Measurements from ENCODE around the gene C1orf87.

The C1orf87 gene, protein sequence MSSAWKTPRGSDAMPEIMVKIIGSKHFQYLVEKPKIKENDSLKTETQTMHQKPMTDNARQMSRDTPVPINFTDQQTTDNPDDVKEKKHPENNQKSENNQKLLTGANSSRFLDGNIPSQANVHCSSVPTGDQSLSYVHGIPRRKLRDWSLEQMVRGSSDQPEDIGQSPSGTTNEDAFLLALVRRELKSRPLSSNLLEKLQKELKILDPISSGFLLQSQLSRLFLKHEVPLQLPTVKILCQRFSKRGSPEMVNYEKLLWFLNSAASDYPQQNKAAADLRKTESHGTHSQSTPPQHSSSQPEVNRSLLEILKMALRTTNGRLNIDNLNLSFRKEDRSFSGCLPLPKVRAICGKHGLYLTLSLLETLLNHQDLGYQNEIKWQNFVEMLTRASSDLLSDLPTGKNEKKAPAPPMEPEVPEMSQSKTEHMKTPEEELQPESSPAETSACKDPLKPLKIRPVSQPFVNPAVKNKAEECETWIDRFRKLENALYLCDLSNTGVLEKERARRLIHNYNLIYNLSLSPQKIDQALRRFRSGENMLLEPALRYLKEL

DNA sequence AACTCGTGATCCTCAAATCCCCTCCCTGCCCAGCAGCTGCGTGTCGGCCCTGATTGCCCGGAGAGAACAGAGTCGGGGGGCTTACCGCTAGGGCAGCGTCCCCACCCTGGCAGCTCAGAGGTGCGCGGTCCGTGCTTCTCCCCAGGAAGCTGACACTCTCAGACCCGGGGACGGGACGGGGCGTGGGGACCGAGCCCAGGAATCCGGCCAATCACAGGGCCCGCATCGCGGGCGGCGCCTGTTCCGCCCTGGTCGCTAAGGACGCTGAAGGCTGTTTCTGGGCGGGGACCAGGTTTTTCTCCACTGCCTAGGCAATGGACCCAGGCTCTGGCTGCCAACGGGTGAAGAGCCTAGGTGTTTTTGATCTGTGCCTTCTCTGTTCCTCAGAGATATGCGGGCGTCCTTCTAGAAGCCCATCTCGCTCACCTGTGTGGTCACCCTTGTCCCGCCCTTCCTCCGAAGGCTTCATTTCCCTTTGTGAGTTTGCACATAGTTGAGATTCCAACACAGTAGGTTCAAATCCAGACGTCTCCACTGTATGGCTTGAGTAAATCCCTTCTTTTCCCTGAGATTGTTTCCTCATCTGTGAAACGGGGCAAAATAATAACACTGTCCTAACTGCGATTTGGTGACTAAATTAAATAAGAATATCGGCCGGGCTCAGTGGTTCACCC lies at the start of gene C1orf87:
Gene C1orf87, minus strand, starts transcription at position 166 of the 674 bp plus-strand sequence. CDS start 1,127 bp downstream, outside the sequence.
- DNase-seq (ENCODE audit: low spot score), result peak; percentile 12

DNA sequence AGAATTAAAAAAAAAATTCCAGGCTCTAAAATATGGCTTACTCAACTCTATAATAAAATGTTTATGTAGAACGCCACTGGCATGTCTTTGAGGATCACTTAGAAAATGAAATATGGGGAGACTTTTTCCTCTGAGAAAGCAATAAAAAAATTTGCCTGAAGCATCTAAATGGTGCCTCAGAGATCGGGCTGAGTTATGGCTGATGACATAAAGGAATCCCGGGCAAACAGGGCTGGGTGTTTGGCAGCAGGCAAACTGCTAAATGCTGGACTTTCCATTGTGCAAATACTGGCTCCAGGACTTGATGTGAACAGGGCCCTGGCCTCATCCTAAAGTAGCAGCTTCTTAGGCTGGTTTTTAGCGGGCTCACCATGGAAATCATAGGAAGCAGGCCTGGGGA lies 44.5 kb upstream of the C1orf87 start:
- DNase-seq (ENCODE audit: low spot score), result no peak

DNA sequence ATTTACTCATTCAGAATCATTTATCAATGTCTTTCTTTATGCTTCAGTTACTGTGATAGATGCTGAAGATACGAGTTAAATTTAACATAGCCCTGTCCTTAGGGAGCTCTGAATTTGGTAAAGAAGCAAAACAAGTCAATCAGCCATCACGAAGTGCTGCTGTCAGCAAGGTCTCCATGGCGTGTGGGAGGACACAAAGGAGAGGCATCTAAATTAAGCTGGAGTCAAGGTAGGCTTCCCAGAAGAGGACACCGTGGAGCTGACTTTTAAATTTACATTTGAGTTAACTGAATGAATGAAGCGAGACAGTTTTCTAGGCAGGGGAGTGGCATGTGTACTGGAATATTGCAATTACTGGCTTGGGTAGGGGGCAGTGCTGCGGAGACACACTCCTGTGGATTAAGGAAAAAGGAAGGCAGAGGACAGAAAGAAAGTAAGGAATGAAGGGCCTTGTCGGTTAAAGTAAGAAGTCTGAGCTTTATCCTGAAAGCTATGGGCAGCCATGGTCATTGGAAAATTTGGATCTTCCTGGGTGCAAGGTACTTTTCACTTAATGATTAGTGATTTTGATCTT lies 41.3 kb upstream of the C1orf87 start:
- DNase-seq (ENCODE audit: low spot score), result no peak

DNA sequence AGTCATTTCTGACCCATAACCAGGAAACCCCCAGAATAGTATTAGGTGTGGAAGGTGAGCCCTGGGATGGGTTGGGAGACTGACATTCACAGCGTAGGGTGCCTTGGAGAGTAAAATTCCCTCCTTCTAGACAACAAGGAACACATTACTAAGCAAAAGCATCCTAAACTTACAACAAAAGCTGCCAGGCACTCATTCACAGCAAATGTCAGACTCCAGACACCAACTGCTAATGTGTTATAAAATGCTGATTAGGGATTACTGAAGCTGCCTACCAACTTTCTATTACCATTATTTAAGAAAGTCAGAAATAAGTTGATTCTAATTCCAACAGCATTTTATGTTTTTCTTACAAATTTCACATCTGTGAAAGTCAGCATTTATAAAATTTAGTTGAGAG lies 40.0 kb upstream of the C1orf87 start:
- DNase-seq (ENCODE audit: low spot score), result no peak

DNA sequence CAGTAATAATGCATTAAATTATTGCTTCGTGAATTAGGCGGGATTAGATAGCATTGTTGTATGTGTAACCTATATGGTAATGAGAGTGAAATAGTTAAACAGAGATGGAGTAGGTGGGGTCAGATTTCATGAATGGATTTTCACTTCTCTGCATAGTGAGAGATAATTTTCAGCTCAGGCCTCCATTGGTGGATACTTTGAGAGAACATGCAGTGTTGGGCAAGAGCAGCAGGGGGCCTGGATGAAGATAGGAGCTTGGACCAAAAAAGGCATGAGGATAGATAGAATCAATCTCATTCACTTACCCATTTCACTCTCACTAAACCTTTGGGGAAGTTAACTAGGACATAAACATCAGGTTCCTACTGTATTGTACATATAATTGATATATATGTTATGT lies 39.5 kb upstream of the C1orf87 start:
- no peak for DNase-seq (ENCODE audit: low spot score)

DNA sequence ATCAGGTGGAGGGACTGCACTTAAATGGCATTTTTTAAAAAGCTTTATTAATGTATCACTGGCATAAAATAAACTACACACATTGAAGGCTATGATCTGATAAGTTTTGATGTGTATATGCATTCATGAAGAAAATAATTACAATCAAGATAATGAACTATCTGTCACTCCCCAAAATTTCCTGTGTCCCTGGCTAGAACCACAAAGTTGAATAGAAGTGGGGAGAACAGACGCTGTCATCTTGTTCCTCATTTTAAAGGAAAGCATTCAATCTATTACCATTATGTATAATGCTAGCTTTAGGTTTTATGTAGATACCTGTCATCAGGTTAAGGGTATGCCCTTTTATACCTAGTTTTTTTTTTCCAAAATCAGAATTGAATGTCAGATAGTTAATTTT lies 38.1 kb upstream of the C1orf87 start:
- DNase-seq (ENCODE audit: low spot score), result no peak

DNA sequence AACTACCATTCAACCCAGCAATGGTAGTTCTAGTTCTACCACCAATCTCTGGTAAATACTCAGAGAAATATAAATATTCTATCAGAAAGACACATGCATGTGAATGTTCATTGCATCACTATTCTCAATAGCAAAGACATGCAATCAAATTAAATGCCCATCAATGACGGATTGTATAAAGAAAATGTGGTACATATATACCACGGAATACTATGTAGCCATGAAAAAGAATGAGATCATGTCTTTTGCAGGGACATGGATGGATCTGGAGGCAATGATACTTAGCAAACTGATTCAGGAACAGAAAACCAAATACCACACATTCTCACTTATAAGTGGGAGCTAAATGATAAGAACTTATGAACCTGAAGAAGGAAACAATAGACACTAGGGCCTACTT lies 37.5 kb upstream of the C1orf87 start:
- no peak for DNase-seq (ENCODE audit: low spot score)

DNA sequence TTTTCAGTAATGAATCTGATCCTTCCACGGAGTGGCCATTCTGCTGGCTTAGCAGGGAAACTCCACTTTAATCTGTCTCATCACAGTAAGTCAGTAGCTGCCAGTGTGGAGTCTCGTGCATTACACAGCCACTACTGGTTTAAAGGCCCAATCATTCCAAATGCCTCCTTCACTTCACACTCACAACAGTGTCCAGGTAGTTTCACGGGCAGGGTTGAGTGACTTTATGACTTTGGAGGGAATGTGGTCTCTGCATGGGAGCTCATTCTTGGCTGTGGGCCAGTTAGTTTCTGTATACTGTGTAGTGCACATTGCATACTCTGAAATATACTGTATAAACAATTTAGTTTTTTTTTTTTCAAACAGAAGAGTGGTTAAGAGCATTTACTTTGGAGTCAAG lies 34.6 kb upstream of the C1orf87 start:
- DNase-seq (ENCODE audit: low spot score), result no peak

DNA sequence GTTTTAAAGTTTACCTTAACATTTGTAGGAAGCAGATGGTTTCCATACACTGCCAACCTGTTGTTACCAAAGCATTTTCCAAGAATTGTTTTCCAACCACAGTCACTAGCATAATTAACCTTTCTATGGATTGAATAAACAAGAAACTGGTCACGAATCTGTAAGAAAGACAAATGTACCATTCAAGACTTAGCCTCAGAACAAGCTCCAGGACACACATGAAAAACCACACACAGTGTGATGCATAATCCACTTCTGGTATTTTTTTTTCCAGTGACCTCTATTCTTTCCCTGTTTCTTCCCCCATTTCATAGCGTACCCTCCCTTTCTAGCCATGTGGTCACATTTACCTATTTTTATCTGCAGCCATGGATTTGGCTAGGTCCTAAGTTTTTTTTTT lies 29.6 kb upstream of the C1orf87 start:
- DNase-seq (ENCODE audit: low spot score), result no peak

DNA sequence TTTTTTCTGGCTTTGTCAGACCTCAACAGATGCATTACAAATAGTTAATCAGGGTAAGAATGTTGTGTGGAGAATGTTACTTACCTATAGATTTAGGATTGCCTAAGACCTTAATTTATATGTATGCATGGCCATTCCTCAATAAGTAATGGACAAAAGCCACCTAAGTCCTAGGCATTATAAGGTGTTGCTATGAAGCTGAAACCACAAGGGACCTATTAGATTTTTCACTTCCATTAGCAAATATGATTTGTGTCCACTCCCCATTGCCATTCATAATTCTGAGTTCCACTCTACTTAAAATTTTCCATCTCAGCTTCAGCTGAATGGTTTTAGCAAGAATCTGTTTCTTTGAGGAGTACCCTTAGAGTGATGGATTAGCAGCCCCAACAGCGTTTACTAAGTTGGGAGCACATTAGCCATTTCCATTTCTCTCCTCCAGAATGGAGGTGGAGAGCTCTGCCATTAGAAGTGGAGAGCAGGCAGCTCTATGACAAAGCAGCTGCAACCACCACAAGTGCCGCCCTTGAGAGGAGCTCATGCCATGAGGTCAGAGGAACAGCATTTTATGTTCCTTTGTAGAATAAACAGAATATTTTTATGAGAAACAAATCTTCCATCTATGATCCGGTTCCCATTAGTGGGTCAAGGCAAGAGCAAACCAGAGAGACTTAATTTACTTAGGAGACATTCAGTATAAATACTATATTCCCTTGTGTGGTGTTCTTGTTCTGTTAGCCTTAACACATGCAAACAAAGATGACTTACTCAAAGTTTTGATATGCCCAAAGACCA lies 28.9 kb upstream of the C1orf87 start:
- DNase-seq (ENCODE audit: low spot score), result no peak

DNA sequence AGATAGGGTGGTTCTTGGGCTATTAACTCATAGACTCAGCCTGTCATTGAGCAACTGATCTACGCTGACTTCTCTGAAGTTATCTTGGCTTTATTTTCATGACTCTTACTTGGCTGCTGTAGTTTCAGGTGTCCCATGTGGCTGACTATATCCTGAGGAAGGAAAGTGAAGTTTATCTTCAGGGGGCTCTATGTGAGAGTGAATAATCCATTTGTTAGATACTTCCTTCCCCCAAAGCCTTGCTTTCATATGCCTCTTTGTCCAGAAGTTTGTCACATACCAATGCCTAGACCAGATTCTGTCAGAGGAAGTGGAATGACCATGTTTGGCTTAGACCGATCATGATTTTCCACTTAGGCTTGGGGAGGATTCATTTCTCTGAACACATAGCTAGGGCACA lies 27.9 kb upstream of the C1orf87 start:
- no peak for DNase-seq (ENCODE audit: low spot score)

DNA sequence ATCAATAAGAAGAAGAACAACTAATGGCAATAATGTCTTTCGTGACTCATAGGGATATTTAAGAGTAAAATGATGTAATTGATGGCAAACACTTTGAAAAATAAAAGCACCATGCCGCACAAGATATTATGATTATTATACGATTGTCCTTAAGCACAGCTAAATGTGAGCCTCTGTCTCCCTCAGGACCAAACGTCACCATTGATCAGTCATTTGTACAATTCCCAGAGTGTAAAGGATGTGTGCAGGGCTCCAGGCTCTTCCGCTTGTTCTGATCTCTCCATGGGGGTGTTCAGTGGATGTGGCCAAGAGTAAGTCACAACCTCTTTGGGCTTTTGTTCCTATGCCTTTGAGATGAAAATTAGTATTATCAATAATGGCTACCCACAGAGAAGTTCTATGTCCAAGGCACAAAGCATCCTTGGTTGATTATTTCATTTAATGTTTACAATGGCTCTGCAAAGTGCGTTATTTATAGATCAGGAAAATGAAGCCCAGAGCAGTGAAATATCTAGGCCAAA lies 17.7 kb upstream of the C1orf87 start:
- DNase-seq (ENCODE audit: low spot score), result no peak

DNA sequence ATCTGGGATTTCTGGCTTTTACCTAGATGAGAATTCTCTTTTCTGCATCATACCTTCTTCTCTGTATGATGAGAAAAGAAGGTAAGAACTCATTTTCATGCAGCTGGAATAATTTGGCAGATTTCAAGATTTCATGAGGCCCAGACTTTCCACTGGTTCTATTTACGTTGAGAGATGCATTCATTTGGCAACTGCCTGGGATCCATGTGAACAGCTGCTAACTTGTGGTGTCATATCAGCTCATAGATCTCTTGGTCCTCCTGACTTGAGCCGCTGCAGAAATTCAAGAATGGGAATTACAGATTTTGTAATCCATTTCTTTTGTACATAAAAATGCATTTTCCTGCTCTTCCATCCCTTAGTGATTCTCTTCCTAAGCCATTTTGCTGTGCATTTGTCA lies 17.1 kb upstream of the C1orf87 start:
- DNase-seq (ENCODE audit: low spot score), result no peak

DNA sequence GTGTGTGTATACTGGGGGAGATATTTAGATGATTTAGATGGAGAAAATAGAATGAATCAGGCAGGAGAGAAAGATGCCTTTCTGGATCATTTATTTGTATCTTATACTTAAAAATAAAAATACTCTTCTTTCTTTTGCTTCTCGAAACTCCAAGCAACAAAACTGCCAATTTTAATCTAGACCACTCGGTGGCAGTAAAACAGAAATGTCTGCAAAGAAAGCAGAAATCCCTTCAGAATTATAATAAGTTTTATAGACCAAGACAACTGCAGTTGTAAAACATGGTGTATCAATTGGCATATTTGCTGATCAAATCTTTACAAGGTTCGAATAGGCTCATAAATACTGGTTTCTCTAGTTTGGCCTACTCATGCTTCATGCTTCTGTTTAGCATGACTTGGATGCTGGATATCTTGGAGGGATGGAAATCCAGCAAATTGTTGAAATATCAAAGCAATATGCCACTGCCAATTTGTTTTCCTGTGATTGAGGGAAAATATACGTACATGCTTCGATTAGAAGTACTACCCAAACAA lies 15.1 kb upstream of the C1orf87 start:
- no peak for DNase-seq (ENCODE audit: low spot score)

DNA sequence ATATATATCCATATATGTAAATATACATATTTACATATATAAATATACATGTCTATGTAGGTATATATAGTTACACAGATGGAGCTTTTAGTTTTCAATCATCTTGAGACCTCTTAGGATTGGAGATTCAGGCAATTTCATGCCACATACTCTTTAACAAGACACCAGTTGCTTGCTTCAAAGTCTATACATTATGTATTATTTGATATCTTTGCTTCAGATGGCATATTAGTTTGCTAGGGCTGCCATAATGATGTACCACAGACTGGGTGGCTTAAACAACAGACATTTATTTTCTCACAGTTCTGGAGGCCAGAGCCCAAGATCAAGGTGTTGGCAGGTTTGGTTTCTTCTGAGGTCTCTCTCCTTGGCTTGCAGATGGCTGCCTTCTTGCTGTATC lies 14.1 kb upstream of the C1orf87 start:
- no peak for DNase-seq (ENCODE audit: low spot score)

DNA sequence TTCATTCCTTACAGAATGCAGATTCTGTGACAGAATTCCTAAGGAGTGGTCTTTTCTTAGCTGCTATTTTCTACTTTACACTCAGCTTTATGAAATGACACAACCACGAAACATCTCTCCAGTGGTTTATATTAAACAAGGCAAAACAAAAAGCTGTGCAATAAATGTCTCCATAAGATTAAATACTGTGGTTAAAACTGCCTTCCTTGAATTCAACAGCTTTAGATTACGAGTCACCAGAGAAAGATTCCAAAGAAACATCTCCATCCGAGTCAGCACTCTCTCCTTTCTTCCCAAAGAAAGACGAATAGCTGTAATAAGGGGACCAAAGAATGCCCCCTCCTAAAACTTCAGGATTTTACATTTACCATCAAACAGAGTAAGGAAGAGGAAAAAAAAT lies 4.6 kb upstream of the C1orf87 start:
- DNase-seq (ENCODE audit: low spot score), result no peak

DNA sequence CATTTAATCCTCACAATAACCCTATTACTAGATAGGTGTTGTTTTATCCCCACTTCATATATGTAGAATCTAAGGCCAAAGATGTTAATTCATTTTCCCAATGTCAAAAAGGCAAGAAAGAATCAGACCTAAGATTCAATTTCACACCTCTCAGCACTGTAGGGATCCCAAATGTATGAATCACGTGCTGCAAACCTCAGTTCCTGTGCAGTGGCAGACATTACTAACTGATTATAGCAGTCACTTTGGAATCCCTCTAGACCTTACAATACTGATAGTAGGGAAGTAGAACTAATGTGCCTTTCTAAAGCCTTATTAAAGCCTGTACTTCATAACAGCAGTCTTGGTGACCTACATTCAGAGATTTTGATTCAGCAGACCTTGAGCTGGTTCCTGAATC lies 2.3 kb downstream of the C1orf87 start:
- no peak for DNase-seq (ENCODE audit: low spot score)

DNA sequence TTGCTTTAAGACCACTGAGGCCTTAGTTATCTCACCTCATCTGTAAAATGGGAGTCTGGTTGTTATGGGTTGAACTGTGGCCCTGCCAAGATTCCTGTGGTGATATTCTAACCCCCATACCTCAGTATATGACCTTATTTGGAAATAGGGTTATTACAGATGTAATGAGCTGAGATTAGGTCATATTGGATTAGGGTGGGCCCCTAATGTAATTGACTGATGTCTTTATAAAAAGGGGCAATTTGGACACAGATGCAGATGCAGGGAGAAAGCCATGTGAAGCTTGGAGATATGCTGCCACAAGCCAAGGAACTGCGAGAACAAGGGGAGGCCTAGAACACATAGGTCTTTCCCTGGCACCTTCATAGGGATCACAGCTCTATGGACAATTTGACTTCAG lies 3.9 kb downstream of the C1orf87 start:
- DNase-seq (ENCODE audit: low spot score), result no peak

DNA sequence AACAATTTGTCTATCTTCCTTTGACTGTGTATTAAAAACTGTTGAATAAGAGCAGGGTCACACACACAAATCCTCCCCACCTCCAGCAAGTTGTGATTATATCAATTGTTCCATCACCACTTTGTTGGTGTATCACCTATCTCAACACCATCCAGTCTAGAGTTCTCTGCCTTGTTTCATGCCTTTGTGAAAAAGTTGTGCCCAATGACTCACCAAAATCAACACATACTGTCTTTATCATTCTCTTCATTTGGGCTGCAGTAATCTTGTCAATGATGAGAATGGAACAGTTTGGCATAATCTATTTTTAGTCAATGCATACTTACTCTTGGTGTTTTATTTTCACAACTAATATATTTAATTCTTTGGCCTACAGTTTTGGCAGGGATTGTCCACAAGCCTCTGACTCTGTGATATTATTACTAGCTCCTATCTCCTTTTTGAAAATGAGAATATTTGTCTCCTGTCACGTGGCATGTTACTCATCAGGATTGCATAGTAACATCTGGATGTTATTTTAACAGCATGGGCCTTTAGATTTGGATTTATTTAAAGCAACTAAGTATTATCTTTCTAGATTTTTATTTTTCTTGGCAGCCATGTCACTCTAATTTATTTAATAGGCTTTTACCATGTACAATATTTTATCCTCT lies 5.1 kb downstream of the C1orf87 start:
- DNase-seq (ENCODE audit: low spot score), result no peak

DNA sequence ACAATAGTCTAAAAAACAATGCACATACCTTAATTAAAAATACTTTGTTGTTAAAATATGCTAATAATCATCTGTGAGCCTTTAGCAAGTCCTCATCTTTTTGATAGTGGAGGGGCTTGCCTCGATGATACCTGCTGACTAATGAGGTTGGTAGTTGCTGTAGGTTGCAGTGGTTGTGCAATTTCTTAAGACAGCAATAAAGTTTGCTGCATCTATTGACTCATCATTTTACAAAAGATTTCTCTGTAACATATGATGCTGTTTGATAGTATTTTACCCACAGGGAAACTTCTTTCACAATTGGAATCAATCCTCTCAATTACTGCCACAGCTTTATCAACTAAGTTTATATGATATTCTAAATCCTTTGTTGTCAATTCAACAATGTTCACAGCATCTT lies 7.6 kb downstream of the C1orf87 start:
- DNase-seq (ENCODE audit: low spot score), result no peak

DNA sequence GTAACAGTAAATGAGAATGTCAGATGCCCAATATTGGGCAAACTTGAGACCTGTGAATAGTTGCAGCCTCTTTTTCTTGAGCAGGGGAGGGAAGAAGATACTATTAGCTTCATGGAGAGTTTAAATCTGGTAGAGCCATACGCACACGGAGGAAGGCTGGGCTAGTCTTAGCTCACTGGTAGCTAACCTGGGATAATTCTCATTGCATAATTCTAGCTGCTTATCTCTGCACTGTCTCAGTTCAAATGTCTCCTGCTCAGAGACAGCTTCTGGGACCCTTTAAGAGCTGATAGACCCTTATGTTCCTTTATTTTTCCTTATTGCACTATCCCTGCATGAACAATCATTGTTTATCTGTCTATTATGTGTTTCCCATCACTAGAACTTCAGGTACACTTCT lies 8.4 kb downstream of the C1orf87 start:
- DNase-seq (ENCODE audit: low spot score), result no peak
